Activated naive CD4-positive, alpha-beta T cell treated with anti-CD3 and anti-CD28 coated beads, Interleukin-2, amount 50 U/mL, for 16 hours (primary cell): ENCODE measurements around the gene TPCN2.
"Not testable (repeated sequence)": the region's sequence is repeated elsewhere in the genome, so short reads cannot be mapped to it uniquely, and the experiment has no call there.

Experiments
- DNase-seq: peaks from one replicate; pipeline ENCODE4 v3.0.0-alpha.2; 2020

TPCN2 gene

DNA sequence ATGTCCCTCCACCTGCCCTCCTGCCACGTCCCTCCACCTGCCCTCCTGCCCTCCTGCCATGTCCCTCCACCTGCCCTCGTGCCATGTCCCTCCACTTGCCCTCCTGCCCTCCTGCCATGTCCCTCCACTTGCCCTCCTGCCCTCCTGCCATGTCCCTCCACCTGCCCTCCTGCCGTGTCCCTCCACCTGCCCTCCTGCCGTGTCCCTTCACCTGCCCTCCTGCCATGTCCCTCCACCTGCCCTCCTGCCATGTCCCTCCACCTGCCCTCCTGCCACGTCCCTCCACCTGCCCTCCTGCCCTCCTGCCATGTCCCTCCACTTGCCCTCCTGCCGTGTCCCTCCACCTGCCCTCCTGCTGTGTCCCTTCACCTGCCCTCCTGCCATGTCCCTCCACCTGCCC, 28.2 kb downstream of the TPCN2 start:
- not testable (repeated sequence) for DNase-seq

GRCh38 chr11:69078508-69078907, 29.8 kb downstream of the TPCN2 start:
- DNase-seq: no peak

DNA sequence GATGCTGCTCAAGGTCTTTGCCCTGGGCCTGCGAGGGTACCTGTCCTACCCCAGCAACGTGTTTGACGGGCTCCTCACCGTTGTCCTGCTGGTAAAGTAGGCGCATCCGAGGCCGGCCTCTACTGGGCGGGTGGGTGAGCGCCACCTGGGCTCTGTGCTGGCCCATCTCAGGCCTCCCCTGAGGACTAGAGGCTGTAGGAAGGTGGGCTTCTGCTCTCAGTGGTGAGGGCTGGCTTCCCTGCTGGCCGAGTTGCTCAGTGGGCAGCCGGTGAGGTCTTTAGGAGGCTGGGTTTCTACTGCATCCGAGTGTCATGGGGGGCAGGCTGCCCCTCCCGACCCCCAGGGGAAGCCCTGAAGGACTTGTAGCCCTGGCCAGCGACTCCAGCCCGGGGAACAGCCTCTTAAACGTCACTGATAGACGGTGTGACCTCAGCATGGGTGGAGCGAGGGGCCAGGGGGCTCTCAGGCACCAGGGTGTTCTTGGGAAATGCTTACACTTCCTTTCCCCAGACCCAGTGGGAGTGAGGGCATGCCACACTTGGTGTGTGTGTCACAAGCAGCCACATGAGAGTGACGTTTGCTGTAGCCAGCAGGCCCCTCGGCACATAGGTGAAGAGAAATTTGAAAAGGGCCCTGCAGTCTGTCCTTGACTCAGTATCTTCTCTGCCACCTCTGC, 30.3 kb downstream of the TPCN2 start:
- DNase-seq: no peak

GRCh38 chr11:69079661-69080256, 31.0 kb downstream of the TPCN2 start:
- DNase-seq: no peak

DNA sequence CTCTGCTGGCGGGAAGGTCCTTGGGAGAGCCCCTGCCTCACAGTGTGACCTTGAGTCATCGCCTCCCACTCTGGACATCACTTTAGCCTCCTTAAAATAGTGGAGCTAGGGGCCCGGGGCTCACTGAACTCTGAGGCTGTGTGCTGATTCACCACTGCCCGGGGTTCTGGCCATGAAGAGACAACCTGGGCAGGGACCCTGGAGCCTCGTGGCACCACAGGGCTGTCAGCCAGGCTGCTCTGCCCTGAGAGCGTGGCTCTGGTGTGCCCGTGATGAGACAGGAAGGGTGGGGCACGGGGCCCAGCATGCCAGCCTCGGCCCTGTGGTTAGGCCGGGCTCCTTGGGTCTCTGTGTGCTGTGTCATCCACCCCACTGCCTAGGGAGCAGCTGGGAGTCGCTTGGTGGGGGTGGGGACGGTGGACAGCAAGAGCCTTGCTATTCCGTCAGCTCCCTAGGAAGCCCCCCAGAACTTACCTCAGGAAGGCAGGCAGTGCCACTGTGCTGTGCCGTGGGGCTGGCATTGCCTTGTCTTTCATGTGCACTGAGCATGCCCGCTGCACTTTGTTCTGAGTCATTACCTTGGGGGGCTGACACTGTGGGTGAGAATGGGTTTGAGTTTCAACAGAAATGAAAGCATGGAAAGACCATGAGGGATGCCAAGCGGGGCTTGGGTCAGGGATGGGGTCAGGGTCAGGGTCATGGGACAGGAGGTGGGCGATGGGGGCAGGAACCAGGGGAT, 31.7 kb downstream of the TPCN2 start:
- no peak for DNase-seq

- no peak for DNase-seq
Observed at GRCh38 chr11:69081180-69081579, 32.4 kb downstream of the TPCN2 start.

GRCh38 chr11:69083531-69084247, 35.0 kb downstream of the TPCN2 start:
- DNase-seq: no peak

DNA sequence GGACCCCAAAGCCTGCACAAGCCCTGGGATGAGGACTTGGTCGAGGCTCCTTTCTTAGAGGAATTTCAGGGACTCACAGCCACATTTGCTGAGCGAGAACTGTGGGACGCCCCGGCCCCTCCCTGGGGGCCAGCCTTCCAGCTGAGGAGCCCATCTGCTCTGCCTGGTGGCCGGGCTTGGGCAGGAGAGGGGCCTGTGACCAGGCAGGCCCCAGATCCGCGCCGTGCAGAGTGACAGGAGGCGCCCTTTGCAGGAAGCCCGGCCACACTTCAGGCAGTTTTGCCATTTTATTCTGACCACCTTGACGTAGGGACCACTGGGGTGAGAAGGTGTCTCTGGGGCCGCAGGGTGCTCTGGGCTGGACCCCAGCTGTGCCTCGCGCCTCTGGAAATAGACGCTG, 35.6 kb downstream of the TPCN2 start:
- no peak for DNase-seq

DNA sequence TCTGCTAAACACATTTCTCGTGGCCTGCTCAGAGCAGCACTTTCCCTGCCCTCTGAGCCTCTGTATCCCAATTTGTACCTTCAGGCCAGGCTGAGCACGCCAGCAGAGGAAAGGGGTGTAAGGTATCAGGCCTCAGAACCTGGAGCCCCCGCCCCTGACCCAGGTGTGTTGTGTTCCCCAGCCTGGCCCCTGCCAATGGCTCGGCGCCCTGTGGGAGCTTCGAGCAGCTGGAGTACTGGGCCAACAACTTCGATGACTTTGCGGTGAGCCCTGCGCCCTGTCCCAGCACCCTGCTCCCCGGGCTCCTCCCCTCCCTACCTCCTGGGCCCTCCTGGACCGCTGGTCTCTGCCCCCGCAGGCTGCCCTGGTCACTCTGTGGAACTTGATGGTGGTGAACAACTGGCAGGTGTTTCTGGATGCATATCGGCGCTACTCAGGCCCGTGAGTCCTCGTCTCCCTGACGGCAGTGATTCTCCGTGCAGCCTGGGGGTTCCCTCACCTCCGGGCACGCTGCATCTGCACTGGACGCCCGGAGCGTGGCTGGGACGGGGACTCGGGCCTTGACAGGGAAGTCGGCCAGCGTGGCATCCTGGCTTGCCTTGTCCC, 36.9 kb downstream of the TPCN2 start:
- no peak for DNase-seq

DNA sequence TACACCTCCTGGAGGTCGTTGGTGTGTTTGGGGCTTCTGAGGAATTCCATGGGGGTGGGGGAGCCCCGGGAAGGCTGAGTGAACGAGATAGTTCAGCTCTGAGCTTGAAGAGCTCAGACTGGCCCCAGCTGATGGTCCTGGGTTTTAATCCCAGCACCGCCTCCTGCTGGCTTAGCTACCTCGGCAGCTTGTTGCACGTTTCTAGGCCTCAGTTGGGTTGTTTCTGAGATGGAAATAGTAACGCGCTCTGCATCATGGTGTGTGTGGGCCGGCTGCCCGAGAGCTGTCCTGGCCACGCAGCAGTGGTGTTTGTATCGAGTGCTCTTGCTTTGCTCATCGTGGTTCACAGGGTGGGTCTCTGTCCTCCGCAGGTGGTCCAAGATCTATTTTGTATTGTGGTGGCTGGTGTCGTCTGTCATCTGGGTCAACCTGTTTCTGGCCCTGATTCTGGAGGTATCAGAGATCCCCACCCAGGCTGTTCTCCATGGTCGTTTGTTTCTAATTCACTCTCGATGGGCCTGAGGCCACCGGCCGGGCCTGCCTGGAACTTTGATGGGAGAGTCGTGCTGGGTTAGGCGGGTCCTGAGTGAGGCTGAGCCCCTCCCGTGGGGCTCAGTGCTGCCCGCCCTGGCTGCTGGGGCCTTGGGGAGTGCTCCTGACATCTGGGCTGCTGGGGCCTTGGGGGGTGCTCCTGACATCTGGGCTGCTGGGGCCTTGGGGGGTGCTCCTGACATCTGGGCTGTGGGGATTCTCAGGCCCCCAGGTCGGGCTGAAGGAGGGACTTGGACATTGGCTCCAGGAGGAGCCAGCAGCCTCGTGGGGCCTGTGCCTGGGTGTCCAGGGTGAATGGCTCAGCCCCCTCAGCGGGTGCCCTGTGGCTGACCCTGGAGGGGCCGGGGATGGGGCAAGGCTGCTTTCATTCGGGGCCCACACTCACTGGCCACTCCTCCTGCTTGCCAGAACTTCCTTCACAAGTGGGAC, 37.7 kb downstream of the TPCN2 start:
- DNase-seq: no peak

GRCh38 chr11:69087133-69087524, 38.4 kb downstream of the TPCN2 start:
- no peak for DNase-seq

DNA sequence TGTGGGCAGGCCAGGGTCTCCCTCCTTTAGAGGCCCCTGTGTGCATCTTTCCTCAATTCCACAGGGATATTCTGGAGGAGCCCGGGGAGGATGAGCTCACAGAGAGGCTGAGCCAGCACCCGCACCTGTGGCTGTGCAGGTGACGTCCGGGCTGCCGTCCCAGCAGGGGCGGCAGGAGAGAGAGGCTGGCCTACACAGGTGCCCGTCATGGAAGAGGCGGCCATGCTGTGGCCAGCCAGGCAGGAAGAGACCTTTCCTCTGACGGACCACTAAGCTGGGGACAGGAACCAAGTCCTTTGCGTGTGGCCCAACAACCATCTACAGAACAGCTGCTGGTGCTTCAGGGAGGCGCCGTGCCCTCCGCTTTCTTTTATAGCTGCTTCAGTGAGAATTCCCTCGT, 39.1 kb downstream of the TPCN2 start:
- DNase-seq: no peak

GRCh38 chr11:69088676-69089146, 40.0 kb downstream of the TPCN2 start:
- peak; percentile 53 for DNase-seq

DNA sequence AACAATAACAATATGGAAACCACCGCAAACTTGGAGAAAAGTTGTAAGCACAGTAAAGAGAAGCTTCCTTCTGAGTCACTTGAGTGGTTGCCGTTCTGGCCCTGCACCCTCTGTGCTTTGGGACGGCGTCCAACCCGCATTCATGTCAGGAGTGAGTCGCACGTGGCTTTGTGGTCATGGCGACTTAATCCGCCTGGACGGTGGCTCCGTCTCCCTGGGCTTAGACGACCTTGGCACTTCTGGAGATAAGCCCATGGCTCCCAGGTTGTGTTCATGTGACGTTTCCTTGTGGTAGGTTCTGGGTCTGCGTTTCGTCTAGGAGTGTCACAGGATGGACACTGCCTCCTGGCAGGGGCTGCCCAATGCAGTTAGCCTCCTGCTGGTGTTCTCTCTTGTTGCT, 40.5 kb downstream of the TPCN2 start:
- DNase-seq: no peak

GRCh38 chr11:69091638-69092165, 43.0 kb downstream of the TPCN2 start:
- no peak for DNase-seq

- no peak for DNase-seq
Observed at GRCh38 chr11:69092263-69092662, 43.5 kb downstream of the TPCN2 start.

- DNase-seq: no peak
Observed at GRCh38 chr11:69093106-69093505, 44.4 kb downstream of the TPCN2 start.

DNA sequence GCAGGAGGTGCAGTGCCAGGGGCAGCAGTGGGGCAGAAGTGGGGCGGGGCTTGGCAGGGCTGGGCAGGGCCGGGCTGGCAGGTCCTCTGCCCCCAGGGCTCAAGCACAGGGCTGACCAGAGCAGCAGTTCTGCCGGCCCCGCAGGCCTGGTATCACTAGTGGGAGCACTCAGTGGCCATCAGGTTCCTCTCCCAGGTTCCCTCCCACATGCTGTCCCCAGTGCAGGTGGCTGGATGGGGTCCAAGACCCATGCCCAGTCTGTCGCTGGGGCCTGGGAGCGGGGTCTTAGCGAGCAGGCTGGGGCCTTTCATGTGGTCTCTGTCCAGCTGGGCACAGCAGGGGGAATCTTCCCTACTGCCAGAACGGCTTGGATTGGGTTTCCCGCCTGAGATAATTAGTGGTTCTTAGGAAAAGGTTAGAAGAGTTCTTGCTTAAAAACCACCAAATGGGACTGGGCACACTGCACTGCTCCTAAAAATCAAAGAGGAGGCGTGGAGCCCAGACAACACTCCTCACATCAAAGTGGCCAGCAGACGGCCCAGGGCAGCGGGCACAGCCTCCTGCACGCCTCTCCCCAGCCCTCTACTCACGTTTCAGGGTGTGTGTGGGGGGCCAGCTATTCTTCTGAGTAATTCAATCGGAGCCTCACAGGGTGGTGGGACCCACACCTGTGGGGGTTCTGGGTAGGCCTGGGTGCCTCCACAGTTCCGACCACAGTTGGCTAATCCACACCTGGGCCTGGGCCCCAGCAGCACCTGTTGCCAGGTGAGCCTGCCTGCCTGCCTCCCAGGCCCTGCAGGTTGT, 45.6 kb downstream of the TPCN2 start:
- DNase-seq: no peak

DNA sequence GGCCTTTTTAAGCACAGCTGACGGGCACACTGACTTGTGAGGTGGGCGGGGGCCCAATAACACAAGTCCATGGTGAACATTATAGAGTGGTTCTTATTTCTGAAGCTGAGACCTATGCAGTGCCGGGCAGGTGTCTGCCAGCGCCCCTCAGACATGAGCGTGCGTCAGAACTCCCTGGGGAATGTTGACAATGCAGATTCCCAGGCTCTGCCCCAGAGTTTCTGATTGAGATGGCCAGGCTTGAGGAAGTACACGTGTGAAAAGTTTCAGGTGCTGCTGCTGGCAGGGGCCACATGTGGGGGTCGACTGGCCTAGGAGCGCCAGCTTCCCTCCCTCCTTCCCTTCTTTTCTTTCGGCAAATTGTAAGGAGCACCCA, 46.2 kb downstream of the TPCN2 start:
- no peak for DNase-seq

GRCh38 chr11:69095300-69095699, 46.6 kb downstream of the TPCN2 start:
- no peak for DNase-seq

DNA sequence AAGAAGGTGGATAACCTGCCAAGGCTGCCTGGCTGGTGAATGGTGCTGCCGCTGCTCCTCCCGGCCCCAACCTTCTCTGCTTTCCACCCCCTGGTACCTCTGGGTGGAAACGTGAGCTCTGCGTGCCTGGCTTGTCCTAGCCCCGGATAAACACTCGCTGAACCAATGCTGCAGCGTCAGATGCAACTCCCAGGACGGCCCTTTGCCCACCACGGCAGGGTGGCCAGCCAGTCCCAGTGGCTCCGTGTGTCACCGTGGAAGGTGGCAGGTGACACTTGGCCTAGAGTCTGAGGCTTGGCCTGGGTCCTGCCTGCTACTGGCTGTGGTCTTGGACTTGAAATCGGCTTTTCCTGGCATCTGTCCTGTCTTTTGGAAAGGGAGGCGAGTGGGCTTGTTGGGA, 47.7 kb downstream of the TPCN2 start:
- no peak for DNase-seq
